GM21526 (cell line): ENCODE results near the gene C12orf56.
"Not testable (repeated sequence)": the region's sequence is repeated elsewhere in the genome, so short reads cannot be mapped to it uniquely, and the experiment has no call there.

Source experiments
- ATAC-seq: cut with Tn5 transposase; IDR thresholded peaks from one replicate; pipeline ENCODE4 v1.9.1; 2021; ENCODE audit warnings: moderate library complexity; ENCODE audit not compliant: unreplicated experiment, low FRiP score

C12orf56 gene

DNA sequence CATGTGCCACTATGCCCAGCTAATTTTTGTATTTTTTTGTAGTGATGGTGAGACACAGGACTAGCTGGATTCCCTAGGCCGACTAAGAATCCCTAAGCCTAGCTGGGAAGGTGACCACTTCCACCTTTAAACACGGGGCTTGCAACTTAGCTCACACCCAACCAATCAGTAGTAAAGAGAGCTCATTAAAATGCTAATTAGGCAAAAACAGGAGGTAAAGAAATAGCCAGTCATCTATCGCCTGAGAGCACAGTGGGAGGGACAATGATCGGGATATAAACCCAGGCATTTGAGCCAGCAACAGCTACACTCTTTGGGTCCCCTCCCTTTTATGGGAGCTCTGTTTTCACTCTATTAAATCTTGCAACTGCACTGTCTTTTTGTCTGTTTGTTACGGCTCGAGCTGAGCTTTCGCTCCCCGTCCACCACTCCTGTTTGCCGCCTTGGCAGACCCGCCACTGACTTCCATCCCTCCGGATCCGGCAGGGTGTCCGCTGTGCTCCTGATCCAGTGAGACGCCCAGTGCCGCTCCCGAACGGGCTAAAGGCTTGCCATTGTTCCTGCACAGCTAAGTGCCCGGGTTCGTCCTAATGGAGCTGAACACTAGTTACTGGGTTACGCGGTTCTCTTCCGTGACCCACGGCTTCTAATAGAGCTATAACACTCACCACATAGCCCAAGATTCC, 70.9 kb downstream of the C12orf56 start:
- ATAC-seq: not testable (repeated sequence)

DNA sequence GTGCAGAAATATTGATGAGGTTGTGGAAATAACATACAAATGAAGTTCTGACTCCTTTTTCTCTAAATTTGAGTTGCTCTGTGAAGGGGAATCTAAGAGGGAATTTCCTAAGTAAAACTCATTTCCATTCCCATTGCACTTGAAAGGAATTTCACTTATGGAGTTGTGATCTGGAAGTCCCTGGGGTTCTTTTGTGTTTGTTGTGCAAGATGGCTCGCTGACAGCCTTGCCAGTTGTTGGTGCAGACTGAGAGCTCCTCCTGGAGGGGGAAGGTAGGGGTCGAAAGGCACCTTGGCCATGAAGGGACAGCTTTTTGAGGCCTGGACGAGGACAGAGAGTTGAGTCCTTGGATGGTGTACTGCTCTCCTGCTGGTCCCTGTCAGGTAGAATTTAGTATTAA, 72.0 kb downstream of the C12orf56 start:
- no peak for ATAC-seq

DNA sequence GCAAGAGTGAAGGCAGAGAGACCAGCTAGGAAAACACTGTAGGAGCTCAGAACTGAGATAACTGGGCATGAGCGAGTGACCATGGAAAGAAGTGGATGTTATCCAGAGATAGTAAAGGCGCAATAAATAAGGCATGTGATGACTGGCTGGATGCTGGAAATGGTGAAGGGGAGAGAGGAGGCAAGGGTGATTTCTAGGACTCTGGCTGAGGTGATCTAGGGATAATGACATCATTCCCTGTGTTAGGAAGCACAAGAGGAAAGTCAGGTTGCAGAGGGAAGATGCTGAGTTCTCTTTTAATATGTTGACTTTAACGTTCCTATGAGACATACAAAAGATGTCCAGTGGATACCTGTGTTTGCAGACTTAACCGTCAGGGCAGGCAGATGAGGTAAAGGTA, 78.7 kb downstream of the C12orf56 start:
- no peak for ATAC-seq

DNA sequence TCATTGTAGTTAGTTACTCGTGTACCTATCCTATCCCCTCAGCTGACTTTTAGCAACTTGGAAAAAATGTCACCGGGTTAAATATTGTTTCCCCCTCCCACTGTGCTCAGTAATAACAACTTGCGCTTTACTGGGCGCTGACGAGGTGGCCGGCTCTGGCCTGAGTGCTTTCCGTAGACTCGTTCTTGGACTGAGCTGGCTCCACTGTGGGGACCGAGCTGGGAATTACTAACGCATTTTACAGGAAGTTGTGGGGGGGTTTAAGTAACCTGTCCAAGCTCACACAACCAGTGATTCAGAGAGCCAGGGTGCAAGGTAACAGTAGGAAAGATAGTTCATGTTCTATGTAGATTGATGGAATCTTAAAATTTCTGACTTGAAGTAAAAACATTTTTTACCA, 86.0 kb downstream of the C12orf56 start:
- no peak for ATAC-seq

DNA sequence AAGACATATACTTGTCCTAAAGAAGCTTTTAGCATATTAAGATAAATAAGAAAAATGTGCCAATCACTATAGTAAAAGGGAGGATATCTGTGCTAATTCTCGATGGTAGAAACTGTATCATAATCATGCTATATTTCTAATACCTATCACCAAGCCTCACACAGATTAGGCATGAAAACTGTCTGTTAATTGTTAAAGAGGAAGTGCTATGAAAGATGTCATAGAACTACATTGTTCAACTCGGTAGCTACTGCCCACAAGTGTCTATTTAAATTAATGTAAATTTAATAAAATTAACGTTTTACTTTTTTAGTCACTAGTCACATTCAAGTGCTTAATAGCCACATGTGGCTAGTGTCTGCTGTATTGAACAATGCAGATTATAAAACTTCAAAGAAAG, 90.9 kb downstream of the C12orf56 start:
- ATAC-seq: no peak

DNA sequence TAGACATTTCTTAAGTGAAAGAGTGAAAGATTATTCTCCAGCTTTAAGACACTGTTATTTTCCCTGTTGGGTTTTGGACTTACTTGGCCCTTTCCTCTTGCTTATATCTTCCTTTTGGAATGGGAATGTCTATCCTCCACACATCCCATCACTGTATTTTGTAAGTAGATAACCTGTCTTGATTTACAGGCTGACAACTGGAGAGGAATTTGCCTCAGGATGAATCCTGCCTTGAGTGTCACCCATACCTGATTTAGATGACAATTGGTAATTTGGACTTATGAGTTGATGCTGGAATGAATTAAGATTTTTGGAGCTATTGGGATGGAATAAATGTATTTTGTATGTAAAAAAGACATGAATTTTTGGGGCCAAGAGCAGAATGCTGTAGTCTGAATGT, 94.3 kb downstream of the C12orf56 start:
- ATAC-seq: no peak

DNA sequence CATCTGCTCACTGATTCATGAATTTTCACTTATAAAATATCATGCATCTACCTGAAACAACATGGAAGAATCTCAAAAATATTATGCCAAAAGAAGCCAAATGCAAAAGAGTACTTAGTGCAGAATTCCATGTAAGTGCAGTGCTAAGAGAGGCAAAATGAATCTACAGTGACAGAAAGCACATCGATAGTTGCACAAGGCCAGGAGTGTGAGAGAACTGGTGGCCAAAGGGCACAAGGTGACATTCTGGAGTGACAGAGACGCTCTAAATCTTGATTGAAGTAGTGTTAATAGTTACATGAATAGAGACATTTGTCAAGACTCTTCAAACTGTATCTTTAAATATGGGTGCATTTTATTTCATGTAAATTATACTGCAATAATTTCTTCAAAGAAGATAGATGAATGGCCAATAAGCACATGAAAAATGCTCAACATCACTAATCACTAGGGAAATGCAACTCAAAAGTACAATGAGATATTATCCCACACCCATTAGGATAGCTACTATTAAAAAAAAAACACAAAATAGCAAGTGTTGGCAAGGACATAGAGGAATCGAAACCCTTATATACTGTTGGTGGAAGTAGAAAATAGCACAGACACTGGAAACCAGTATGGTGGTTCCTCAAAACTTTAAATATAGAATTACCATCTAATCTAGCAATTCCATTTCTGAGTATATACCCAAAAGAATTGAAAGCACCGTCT, 96.7 kb downstream of the C12orf56 start:
- no peak for ATAC-seq

DNA sequence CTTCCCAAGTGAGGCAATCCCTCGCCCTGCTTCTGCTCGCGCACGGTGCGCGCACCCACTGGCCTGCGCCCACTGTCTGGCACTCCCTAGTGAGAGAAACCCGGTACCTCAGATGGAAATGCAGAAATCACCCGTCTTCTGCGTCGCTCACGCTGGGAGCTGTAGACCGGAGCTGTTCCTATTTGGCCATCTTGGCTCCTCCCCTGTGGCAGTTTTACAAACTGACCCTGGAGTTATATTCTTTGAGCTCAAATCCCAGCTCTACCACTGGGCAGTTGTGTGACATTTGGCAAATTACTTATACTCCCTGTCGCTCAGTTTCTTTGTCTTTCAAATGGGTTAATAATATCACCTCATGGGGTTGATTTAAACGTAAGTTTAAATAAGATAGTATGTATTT, 97.4 kb downstream of the C12orf56 start:
- not testable (repeated sequence) for ATAC-seq

DNA sequence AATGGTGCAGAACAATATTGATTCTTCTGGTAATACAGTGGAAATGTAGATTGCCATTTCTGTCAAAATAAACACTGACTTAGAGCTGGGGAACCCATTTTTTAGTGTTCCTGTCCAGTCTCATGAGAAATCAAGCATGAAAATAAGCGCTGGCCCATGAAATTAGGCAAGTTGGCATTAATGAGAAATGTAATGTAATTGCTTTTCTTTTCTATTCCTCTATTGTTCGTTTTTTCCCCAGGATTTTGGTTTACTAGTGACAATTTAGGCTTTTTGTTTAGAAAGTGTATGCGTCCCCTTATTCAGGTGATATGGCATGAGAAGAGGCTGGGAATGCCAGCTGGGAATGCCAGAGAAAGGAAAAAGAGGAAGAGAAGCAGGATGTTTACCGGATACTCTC, 104.0 kb downstream of the C12orf56 start:
- no peak for ATAC-seq

DNA sequence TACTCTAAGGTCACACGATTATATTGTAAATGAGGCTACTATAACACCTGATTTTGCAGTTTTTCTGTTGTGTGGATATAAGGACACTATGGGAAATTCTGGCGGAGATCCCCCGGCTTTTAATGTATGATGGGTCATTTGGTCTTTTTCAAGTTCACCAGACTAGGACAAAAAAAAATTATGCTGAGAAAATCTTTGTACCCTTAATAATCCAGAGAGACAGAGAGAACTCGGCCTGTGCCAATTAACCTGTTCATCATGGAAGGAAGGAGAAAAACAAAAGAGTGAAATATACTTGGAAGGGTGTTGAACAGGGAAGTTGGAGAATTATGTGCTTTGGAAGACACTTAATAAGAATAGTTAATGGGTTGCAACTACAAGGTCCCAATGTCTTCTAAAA, 106.3 kb downstream of the C12orf56 start:
- ATAC-seq: no peak

DNA sequence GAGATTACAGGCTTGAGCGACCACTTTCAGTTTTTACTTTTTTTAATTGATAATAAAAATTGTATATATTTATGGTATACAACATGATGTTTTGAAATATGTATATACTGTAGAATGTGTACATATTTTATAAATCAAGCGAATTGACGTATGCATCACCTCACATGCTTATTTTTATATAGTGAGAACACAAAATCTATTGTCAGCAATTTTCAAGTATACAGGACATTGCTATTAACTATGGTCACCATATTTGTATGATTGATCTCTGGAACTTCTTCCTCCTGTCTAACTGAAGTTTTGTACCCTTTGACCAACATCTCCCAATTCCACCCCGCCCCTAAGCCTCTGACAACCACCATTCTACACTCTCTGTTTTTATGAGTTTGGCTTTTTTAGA, 112.1 kb downstream of the C12orf56 start:
- no peak for ATAC-seq

DNA sequence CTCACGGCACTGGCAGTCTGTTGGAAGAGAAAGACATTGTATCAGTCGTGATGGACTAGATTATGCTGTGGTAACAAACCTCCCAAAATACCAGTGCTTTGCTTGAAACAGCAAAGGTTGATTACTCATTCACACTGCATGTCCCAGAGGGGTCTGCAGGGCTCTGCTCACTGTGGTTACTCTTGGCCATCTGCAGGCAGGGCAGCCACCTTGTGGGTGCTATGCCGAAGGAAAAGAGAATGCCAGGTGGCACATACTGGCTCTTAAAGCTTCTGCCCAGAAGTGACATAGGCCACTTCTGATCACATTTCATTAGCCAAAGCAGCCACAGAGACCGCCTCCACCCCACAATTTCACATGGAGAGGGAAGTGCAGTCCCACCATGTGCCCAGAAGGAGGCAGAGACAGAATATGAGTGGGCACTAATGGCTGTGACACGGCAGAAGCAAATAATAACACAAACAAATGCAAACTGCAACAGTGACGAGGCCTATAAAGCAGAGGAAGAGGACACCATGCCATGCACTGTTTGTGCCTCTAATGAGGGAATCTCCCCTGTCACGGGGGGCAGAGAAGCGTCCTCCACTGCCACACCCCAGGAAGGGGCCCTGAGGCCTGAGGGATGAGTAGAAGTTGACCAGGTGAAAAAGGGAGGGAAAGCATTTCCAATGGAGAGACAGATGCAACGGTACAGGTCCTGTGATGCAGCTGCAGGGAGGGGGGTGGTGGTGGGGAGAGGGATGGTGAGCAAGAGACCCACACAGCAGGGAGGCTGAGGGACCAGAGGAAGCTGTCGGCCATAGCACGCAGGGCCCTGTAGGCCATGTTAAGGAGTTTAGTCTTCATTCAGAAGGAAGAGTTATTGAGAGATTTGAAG, 116.8 kb downstream of the C12orf56 start:
- ATAC-seq: peak; percentile 85

DNA sequence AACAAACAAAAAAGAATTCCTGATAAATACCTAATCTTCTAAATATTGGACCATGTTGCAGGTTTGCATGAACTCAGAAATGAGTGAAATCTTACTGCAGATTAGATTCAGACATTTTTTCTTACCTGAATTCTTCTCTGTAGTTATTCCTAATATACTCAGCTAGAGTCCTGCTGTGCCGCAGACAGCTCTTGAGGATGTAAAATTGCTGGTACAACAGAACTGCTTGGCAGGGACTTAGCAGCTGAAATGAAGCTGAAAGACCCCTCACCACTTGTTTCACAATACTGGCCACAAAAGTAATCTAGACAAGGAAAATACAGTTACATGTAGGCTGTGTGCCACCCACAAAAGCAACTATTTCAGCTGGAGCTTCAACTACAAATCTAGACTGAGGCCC, 120.1 kb downstream of the C12orf56 start:
- ATAC-seq: no peak

DNA sequence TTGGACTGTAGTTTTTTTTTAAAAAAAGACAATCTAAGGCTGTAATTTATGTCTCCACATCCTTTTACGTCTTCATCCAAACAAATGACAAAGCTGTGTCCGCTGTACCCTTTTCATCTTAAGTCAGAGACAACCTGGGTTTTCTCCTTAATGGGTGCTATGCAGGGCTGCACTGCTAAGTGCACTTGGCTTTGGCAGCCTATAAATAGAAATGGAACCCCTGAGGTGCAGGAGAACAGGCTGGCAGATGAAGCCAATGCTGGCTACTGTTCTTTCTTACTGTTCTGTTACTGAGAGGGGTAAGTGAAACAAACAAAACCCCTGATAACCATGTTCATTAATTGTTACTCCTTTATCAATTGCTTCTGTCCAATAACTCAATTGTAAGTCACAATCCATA, 121.4 kb downstream of the C12orf56 start:
- ATAC-seq: no peak

DNA sequence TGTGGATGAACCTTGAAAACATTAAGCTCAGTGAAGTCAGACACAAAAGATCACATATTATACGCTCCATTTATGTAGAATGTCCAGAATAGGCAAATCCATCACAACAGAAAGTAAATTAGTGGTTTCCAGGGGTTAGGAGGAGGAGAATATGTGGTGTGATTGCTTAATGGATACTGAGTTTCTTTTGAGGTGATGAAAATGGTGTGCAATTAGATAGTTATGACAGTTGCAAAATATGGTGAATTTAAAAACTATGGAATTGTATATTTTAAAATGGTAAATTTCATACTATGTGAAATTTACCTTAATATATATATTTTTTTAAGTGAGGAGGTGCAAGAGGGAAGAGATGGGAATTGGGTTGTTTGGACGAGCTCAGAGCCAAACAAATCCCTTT, 122.1 kb downstream of the C12orf56 start:
- no peak for ATAC-seq

DNA sequence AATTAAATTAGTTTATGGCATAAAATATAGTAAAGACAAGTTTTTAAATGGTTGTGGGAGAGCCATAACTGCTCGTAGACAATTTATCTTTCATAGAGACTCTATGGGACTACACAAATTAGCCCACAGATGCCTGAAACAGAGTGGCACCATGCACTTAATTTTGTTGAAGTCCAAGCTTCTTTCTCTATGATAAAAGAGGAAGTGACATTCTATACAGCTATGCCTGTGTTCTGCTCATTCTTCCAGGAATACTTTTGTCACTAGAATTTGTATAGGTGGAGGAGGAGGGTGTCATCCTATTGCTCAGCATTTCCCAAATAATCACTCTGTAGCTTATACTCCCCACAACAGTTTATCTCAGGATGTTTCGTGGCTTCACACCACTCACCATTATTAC, 124.7 kb downstream of the C12orf56 start:
- ATAC-seq: no peak

DNA sequence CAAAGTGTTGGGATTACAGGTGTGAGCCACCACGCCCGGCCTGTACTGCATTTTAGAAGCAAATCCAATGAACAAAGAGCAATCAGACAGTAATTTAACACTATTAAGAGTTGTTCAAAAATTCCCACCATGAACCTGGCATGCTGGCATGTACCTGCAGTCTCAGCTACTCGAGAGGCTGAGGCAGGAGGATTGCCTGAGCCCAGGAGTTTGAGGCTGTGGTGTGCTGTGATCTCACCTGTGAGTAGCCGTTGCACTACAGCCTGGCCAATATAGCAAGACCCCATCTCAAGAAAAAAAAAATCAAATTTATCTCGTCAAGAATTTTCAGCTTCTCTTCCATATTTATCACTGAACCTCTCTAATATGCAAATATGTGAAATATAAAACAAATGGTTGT, 128.7 kb downstream of the C12orf56 start:
- ATAC-seq: no peak

DNA sequence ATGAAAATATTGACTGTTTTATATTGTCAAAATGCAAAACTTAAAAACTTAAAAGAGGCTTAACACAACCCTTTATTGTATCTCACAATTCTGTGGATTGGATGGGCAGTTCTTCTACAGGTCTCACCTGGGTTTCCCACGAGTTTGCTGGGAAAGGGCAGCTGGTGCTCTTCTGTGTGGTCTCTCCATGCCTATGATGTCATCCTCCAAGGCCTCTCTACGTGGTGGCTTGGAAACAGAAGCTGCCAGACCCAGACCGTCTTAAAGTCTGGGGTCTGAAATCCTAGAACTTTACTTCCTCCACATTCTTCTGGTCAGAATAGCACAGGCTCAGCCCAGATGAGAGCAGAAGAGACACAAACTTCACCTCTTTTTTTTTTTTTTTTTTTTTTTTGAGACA, 132.0 kb downstream of the C12orf56 start:
- ATAC-seq: no peak

DNA sequence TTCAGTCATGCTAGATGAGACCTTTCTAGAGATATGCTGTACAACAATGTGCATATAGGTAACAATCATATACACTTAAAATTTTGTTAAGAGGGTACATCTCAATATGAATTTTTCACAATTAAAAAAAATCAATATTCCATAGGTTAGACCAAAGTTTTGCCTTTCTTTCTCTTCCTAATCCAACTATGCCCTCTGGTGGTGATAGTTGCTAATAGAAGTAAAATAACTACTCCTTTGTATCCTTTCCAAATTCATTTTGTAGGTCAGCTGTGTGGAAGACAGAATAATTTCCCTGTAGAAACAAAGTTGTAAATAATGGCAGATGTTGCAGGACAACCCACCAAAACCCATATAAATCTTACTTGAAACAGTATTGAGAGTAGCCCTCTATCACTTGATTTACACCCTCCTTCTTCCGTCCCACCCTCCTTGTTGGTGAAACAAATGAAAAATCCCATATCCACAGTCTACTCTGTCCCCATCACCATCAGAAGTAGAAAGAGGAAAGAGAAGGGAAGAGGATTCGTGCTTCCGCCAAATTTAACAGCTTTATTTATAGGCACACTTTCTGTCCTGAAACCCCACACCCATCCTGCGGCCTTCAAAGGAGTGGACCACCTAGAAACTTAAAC, 134.3 kb downstream of the C12orf56 start:
- ATAC-seq: no peak

DNA sequence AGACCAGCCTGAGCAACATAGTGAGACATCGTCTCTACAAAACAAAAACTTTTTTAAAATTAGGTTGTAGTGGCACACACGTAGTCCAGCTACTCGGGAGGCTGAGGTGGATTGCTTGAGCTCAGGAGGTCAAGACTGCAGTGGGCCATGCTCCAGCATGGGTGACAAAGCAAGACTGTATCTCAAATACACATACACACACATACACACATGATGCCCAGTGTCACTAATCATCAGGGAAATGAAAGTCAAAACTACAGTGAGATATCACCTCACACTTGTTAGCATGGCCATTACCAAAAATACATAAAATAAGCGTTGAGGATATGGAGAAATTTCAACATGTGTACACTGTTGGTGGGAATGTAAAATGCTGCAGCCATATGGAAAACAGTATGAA, 135.3 kb downstream of the C12orf56 start:
- ATAC-seq: no peak

DNA sequence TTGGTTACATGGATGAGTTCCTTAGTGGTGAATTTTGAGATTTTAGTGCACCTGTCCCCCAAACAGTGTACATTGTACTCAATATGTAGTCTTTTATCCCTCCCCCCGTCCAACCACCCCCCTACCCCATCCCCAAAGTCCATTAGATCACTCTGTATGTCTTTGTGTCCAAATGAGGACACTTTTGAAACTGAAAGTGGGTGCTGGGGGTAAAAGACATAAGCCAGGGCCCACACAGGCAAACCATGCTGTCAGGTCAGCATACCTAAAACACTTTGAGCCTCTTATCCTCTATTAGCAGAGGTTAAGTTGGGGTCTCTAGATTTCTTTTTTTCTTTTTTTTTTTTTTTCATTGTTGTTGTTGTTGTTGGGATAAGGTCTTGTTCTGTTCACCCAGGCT, 137.2 kb downstream of the C12orf56 start:
- ATAC-seq: peak; percentile 57
